Osteocyte (in vitro differentiated cells): ENCODE results near the gene FRMD6. TPM values are rescaled to one million over a fixed set of nuclear protein-coding genes. Genes with fewer than 3 reads are reported as not detected.
"Not testable (repeated sequence)": the region's sequence is repeated elsewhere in the genome, so short reads cannot be mapped to it uniquely, and the experiment has no call there.

ENCODE experiments used
- DNase-seq: peaks from one replicate; pipeline ENCODE4 v3.0.0; 2021; ENCODE audit warnings: mixed read lengths; ENCODE audit not compliant: unreplicated experiment; ENCODE audit errors: extremely low spot score
- H3K27ac Mint-ChIP-seq: one replicate; pipeline ENCODE4 v1.8.0; 2021; ENCODE audit warnings: mild to moderate bottlenecking, mixed read lengths; ENCODE audit not compliant: unreplicated experiment
- H3K27me3 Mint-ChIP-seq: one replicate; pipeline ENCODE4 v1.8.0; 2021; ENCODE audit warnings: mixed read lengths; ENCODE audit not compliant: unreplicated experiment
- H3K36me3 Mint-ChIP-seq: one replicate; pipeline ENCODE4 v1.8.0; 2021; ENCODE audit warnings: mixed read lengths; ENCODE audit not compliant: unreplicated experiment
- H3K4me1 Mint-ChIP-seq: one replicate; pipeline ENCODE4 v1.8.0; 2021; ENCODE audit warnings: mixed read lengths; ENCODE audit not compliant: unreplicated experiment
- H3K4me3 Mint-ChIP-seq: one replicate; pipeline ENCODE4 v1.8.0; 2021; ENCODE audit warnings: mild to moderate bottlenecking, moderate library complexity, mixed read lengths; ENCODE audit not compliant: unreplicated experiment
- H3K9me3 Mint-ChIP-seq: one replicate; pipeline ENCODE4 v1.8.0; 2021; ENCODE audit warnings: mixed read lengths; ENCODE audit not compliant: unreplicated experiment
- total RNA-seq: library from RNA; stranded (reverse); gene quantifications from 2 replicates; pipeline ENCODE4 v1.2.1, GENCODE V29; 2021
- TF ChIP-seq, protein P1 (sequence below): fragments of 200-600 bp; sonication (generic); IDR thresholded peaks from 2 replicates; pipeline ENCODE4 v1.5.0; 2021; ENCODE audit warnings: antibody characterized with exemption, mild to moderate bottlenecking, moderate library complexity

FRMD6 gene
- total RNA-seq, 1 donor from 2014 or later = 124 TPM

- TF ChIP-seq, protein P1, sequence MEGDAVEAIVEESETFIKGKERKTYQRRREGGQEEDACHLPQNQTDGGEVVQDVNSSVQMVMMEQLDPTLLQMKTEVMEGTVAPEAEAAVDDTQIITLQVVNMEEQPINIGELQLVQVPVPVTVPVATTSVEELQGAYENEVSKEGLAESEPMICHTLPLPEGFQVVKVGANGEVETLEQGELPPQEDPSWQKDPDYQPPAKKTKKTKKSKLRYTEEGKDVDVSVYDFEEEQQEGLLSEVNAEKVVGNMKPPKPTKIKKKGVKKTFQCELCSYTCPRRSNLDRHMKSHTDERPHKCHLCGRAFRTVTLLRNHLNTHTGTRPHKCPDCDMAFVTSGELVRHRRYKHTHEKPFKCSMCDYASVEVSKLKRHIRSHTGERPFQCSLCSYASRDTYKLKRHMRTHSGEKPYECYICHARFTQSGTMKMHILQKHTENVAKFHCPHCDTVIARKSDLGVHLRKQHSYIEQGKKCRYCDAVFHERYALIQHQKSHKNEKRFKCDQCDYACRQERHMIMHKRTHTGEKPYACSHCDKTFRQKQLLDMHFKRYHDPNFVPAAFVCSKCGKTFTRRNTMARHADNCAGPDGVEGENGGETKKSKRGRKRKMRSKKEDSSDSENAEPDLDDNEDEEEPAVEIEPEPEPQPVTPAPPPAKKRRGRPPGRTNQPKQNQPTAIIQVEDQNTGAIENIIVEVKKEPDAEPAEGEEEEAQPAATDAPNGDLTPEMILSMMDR = no peak
- Mint-ChIP-seq H3K4me3 (no peak overlapping the region), H3K36me3 (no peaks in the 10 kb centered on the region), H3K27me3 (no peaks in the 10 kb centered on the region), H3K9me3 (peaks cover 4% of the 10 kb centered on the region), H3K27ac (no peak overlapping the region), H3K4me1 (peaks cover 14% of the 10 kb centered on the region)
- DNase-seq = no peak
Measured at GRCh38 chr14:51626185-51626584, 25.5 kb upstream of the FRMD6 start.

DNA sequence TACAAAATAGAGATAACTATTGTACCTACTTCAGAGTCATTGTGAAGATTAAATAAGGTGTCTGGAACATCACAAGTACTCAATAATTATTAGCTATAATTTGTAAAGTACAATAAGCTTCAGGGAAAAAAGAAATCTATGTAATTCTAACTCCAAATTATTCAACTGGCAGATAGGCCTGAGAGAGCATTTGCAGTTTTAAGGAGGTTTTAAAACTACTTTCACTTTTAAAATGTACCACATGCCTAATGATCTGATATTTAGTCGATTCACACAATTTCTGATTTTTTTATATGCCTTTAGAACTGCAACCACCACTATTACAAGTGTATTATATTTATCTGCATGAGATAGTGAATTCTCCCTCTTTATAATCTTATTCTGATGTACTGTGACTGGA, 24.9 kb upstream of the FRMD6 start:
- no peak overlapping the region for H3K4me3 Mint-ChIP-seq
- H3K9me3 Mint-ChIP-seq = peaks cover 8% of the 10 kb centered on the region
- no peak for DNase-seq
- no peaks in the 10 kb centered on the region for H3K27me3 Mint-ChIP-seq
- no peak overlapping the region for H3K27ac Mint-ChIP-seq
- no peaks in the 10 kb centered on the region for H3K36me3 Mint-ChIP-seq
- peaks cover 14% of the 10 kb centered on the region for H3K4me1 Mint-ChIP-seq
- TF ChIP-seq, protein P1 = no peak

DNA sequence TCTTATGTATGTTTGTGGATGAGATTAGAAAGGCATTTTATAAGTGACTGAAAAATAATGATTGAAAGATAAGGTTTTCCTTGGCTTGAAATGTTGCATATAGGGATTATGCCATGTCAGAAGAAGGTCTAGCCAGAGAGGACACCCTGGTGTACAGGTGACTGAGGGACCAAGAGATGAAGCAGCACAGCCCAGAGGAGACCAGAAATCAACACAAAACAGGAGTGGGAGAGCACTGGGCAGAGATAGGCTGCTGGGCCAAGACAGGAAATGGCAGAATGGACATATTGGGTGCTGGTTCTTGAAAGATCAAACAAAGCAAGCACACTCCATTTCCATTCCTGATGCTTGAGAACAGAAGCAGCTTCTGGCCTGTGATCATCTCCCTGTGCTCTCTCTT, 24.4 kb upstream of the FRMD6 start:
- H3K27ac Mint-ChIP-seq = no peak overlapping the region
- H3K4me3 Mint-ChIP-seq = no peak overlapping the region
- no peaks in the 10 kb centered on the region for H3K27me3 Mint-ChIP-seq
- H3K4me1 Mint-ChIP-seq = peaks cover 14% of the 10 kb centered on the region
- H3K36me3 Mint-ChIP-seq = no peaks in the 10 kb centered on the region
- peaks cover 8% of the 10 kb centered on the region for H3K9me3 Mint-ChIP-seq
- TF ChIP-seq, protein P1 = no peak
- DNase-seq = no peak

DNA sequence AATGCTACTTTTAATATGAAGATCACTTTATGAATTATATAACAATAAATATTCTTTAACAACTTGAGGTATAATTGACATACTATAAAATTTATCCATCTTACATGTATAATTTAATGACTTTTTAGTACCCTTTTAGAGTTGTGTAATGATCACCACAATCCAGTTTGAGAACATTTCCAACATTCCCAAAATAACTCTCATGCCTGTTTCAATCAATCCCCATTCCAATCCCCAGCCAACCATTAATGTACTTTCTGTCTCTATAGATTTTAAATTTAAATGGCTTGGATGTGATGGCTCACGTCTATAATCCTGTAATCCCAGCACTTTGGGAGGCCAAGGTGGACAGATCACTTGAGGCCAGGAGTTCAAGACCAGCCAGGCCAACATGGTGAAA, 23.5 kb upstream of the FRMD6 start:
- TF ChIP-seq, protein P1 = no peak
- no peak overlapping the region for H3K27ac Mint-ChIP-seq
- peaks cover 11% of the 10 kb centered on the region for H3K4me1 Mint-ChIP-seq
- H3K36me3 Mint-ChIP-seq = no peaks in the 10 kb centered on the region
- no peaks in the 10 kb centered on the region for H3K27me3 Mint-ChIP-seq
- peaks cover 8% of the 10 kb centered on the region for H3K9me3 Mint-ChIP-seq
- no peak overlapping the region for H3K4me3 Mint-ChIP-seq
- DNase-seq = no peak

- H3K4me3 Mint-ChIP-seq = no peak overlapping the region
- peaks cover 4% of the 10 kb centered on the region for H3K9me3 Mint-ChIP-seq
Measured at GRCh38 chr14:51630987-51631386, 20.7 kb upstream of the FRMD6 start.

DNA sequence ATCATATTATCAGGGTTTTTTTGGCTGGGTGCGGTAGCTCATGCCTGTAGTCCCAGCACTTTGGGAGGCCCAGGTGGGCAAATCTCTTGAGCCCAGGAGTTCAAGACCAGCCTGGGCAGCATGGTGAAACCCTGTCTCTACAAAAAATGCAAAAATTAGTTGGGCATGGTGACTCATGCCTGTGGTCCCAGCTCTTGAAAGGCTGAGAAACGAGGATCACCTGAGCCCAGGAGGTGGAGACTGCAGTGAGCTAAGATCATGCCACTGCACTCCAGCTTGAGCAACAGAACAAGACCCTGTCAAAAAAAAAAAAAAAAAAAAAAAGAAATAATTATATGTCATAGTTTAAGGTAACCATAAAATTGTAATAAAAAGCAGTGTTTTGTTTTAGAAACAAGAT, 18.4 kb upstream of the FRMD6 start:
- H3K27ac Mint-ChIP-seq, H3K4me3 Mint-ChIP-seq, H3K9me3 Mint-ChIP-seq, H3K27me3 Mint-ChIP-seq, H3K36me3 Mint-ChIP-seq, H3K4me1 Mint-ChIP-seq, DNase-seq: not testable (repeated sequence)

More at GRCh38 chr14:51630987-51631386, 20.7 kb upstream of the FRMD6 start:
- DNase-seq = no peak
- Mint-ChIP-seq H3K27ac (no peak overlapping the region), H3K36me3 (peaks cover 1% of the 10 kb centered on the region), H3K27me3 (no peaks in the 10 kb centered on the region), H3K4me1 (peaks cover 11% of the 10 kb centered on the region)
- TF ChIP-seq, protein P1 = no peak
